Measurements from ENCODE around the gene IL36A.

The IL36A gene

GRCh38 chr2:113007250-113007649 lies 2.0 kb downstream of the IL36A start:
- DNase-seq (ENCODE audit: low spot score) = no peak

DNA sequence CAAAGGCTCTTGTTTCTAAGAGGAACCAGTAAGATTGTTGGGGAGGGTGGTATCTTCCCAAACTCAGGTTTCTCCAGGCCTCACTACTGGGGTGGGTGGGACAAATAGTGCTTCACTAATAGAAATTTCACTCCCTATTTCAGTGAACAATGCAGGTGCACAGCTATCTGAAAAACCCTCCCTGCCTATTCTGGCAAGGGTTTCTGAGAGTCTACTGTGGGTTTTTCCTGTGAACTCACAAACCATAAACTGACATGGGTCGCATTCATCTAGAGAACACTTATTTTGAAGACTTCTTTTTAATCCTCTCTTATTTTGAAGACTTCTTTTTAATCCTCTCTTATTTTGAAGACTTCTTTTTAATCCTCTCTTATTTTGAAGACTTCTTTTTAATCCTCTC lies 4.4 kb downstream of the IL36A start:
- DNase-seq (ENCODE audit: low spot score) = no peak

DNA sequence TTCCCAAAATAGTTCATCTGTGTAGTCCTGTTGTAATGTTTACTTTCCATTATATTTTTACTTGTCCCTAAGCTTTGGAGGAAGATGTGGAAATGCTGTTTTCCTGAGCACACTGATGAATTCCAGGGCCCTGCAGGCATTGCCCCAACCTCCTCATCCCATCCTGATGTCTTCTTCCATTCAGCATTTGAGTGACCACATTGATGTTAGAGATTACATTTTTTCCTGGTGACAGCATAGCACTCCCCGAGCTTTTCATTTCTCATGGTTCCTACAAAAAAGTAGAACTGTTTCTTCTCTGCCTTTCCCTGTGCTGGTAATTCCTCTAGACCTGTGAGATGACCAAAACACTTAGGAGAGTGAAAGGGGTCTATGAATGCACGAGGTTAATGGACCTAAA lies 4.8 kb downstream of the IL36A start:
- DNase-seq (ENCODE audit: low spot score) = no peak

- DNase-seq (ENCODE audit: low spot score) = no peak
These were observed 5.8 kb downstream of the IL36A start for GRCh38 chr2:113011108-113011507.

DNA sequence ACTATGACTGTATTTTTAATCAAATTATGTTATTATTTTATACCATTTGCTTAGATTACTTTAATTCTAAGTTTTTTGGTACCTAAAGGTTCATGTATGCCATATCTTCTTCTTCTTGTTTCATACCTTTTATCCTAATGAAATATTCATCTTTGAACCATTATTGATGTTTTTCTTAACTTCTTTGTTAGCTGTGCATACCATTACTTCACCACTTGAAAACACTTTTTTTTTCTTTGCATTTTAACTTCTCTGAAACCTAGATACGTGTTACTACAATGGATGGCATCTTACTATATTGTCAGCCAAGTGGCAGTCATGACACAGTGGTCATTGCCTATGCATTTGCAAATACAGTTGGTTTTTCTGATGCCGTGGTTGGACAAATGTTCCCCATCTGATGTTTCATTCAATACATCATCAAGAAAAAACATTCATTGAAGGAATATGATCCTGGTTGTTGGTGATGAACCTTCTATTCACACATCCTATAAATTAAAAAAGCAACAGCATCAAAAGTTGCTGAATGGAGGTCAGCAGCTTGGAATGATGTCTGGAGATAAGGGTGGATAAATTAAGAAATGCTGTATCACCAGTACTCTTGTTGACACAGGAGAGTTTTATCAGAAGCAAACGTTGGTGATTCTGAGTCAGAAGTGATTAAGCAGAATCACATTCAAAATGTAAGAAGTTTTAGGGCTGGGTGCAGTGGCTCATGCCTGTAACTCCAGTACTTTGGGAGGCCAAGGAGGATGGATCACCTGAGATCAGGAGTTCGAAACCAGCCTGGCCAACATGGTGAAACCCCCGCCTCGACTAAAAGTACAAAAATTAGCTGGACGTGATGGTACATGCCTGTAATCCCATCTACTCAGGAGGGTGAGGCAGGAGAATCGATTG lies 7.4 kb downstream of the IL36A start:
- no peak for DNase-seq (ENCODE audit: low spot score)

DNA sequence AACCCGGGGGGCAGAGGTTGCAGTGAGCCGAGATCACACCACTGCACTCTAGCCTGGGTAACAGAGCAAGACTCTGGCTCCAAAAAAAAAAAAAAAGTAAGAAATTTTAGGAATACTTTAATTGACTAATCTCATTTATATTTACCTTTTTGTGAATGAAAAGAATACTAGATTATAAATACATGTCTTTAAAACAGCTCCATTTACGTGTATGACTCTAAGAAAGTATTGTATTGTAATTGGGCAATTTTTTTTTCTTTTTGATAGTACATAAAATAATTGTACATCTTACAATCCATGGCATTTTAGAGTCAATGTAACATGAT lies 8.0 kb downstream of the IL36A start:
- no peak for DNase-seq (ENCODE audit: low spot score)

DNA sequence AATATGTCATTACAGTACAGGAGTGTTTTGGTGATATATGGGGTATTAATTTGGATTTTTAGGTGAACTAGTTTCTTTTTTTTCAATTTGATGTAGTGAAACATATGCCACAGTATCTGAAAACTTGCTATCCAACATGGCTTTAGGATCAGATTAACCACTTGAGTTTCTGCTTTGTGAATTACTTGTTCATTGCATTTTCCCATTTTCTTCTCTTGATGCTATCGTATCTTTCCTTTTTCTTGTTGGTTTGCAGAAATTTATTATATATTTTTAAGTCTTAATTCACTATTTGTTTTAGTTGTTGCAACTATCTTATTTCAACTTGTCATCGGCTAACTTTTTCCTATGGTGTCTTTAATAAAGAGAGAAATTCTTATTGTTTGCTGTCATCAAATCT lies 8.8 kb downstream of the IL36A start:
- no peak for DNase-seq (ENCODE audit: low spot score)

- no peak for DNase-seq (ENCODE audit: low spot score)
These were observed 9.8 kb downstream of the IL36A start for GRCh38 chr2:113015042-113015441.

- DNase-seq (ENCODE audit: low spot score) = no peak
These were observed 10.4 kb downstream of the IL36A start for GRCh38 chr2:113015655-113016054.

DNA sequence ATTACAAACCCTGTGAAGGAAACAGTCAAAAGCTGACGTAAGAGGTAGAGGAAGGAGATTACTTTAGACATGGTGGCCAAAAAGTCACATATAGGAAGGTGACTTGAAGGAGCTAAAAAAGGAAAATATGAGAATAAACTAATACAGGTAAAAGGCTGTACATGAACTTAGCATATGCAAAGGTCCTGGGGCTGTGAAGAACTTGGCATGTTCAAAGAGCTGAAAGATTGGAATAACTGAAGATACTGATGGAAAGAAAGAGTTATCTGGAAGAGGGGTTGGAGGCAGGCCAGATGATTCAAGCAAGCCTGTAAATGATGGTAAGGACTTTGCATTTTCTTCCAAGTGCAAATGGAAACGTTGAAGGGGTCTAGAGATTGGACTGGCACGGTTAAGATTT lies 13.2 kb downstream of the IL36A start:
- DNase-seq (ENCODE audit: low spot score) = no peak

DNA sequence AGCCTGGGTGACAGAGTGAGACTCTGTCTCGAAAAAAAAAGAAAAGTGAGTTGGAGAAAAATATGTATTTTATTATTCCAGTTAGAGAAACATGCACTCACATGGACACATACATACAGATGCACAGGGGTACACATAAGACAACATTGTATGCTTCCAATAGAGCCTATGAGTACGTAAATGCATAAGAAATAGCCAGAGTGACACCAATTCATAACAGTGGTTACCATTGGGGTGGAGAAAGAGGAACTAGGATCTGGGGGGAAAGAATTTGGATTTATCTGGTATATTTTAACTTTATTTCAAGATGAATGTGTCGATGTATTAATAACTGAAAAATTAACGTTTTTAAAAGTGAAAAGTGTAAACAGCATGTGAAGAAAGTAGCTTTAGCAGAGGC lies 16.1 kb downstream of the IL36A start:
- DNase-seq (ENCODE audit: low spot score) = no peak

GRCh38 chr2:113024764-113025163 lies 19.5 kb downstream of the IL36A start:
- DNase-seq (ENCODE audit: low spot score) = no peak

GRCh38 chr2:113025737-113026136 lies 20.5 kb downstream of the IL36A start:
- no peak for DNase-seq (ENCODE audit: low spot score)

DNA sequence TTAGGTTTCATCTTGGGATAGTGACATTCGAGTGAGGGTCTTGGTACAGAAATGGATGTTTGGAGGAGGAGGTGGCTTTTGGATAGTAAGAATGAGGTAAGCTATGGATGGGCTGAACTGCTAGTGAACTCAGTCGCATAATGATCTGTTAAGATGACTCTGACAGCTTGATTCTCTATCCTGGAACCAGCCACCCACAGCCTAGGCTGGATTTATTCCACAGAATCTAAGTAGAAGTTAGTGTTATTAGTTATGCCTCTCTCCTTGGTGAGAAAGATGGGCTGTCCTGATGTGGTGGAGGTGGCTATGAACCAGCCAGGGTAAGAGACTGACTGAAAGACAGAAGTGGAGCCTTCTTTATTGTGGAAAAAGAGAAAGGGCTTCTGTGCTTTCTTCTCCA lies 22.4 kb downstream of the IL36A start:
- DNase-seq (ENCODE audit: low spot score) = no peak

- no peak for DNase-seq (ENCODE audit: low spot score)
These were observed 22.9 kb downstream of the IL36A start for GRCh38 chr2:113028112-113028511.

GRCh38 chr2:113032737-113033136 lies 27.5 kb downstream of the IL36A start:
- DNase-seq (ENCODE audit: low spot score) = no peak

GRCh38 chr2:113034016-113034415 lies 28.8 kb downstream of the IL36A start:
- no peak for DNase-seq (ENCODE audit: low spot score)

- DNase-seq (ENCODE audit: low spot score) = no peak
These were observed 31.5 kb downstream of the IL36A start for GRCh38 chr2:113036763-113037162.

DNA sequence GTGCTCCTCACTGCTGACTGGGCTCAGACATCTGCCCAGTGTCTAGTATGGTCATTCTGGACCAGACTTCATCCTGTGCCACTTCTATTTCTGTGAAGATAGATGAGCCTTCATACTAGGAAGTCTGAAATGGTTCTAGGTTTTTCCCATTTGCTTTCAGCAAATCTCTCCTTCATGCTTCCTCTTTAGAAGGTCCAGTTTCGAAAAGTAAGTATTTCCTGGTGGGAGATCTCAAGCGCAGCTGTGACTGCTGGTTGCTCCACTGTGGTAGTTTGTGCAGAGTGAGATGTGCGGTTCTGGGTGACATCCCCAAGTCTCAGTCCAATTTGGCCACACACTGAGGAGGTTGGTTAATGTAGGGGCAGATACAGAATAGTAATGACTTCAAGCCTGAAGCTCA lies 33.0 kb downstream of the IL36A start:
- no peak for DNase-seq (ENCODE audit: low spot score)

DNA sequence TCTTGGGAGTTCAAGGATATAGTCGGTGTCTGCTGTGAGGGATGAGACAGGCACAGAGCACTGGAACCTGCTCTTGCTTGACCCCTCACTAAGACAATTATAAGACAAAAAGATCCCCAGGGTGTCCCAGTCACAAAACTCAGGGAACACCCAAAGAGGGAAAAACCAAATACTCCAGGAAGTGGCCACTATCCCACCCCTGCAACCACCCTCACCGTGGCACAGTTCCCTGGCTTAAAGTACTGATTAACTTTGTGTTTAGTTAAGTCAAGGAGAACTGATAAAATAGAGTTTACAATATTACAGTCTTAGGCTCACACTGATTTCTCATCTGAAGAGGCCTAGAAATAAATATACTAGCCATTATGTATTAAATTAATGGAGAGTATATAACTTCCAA lies 33.9 kb downstream of the IL36A start:
- no peak for DNase-seq (ENCODE audit: low spot score)

DNA sequence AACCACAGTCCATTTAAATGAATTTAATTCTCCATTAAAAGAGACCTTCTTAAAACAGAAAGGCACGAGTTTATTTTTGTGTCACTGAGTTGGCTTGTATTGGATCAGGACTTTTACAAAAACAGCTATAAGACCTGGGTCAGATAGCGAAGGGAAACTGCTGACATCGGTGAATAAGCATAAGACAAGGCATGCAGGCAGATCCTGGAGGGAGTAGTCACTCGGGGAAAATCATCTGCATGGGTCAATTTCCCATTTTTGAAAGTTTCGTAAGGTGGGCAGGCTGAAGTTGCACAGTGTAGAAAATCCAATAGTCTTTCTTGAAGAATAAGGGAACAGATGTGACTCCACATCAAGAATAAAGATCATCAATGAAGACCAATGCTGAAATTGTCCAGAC lies 34.5 kb downstream of the IL36A start:
- DNase-seq (ENCODE audit: low spot score) = no peak

GRCh38 chr2:113041871-113042270 lies 36.6 kb downstream of the IL36A start:
- DNase-seq (ENCODE audit: low spot score) = no peak

- DNase-seq (ENCODE audit: low spot score) = no peak
These were observed 41.2 kb downstream of the IL36A start for GRCh38 chr2:113046465-113046864.

All from COLO829 (cell line).